ENCODE data around the gene MTCH1. TPM values are rescaled to one million over a fixed set of nuclear protein-coding genes. Genes with fewer than 3 reads are reported as not detected.

The MTCH1 gene
- total and polyA plus RNA-seq, 9 of the 15 experiments (the other 6 are each of a cell fraction or from before 2014, with no cell fraction given), result 7.9 to 161 (median 118) TPM

DNA sequence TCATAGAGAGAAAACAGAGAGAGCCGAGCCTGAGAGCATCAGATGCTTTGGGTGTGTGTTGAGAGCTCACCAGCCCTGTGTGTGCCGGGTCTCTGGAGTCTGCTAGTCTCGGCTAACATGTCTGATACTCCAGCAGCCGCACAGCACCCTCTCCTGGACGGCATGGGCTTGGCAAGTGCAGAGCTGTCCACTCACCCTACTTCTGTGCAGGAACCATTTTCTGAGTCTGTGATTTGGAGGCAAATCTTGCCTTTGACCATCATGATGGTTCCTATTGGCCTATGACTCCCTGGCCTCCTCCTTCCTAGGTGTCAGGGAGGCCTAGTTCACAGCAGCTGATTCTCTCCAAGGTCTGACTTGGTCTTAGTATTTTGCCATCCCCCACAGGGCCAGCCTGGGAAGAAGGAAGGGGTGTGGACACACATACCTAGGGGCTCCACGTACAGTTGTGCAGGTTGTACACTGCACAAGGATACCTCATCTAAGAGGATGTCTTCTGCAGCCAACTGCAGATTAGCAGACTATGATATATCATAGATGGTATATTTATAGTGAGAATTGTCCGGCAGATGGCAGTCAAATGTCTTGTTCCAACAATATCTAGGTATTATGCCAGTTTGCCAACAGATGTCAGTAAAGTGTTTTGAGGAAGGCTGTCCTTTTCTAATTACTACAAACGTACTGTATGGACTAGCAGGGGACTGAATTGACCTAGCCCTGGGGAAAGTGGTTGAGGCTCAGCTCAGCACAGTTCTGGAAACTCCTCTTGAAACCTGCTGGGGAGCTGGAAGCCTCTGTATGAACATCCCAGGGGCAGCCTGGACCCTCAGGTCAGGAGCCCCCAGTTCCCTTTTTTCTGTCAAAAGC, 32.4 kb upstream of the MTCH1 start (continued):
- TF ChIP-seq, protein P1, sequence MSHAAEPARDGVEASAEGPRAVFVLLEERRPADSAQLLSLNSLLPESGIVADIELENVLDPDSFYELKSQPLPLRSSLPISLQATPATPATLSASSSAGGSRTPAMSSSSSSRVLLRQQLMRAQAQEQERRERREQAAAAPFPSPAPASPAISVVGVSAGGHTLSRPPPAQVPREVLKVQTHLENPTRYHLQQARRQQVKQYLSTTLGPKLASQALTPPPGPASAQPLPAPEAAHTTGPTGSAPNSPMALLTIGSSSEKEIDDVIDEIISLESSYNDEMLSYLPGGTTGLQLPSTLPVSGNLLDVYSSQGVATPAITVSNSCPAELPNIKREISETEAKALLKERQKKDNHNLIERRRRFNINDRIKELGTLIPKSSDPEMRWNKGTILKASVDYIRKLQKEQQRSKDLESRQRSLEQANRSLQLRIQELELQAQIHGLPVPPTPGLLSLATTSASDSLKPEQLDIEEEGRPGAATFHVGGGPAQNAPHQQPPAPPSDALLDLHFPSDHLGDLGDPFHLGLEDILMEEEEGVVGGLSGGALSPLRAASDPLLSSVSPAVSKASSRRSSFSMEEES (CRISPR knock-in tag; IDR thresholded peaks at IDR 0.05), result no peak
- TF ChIP-seq KDM5B (IDR thresholded peaks at IDR 0.05; ENCODE audit: insufficient replicate concordance, low read depth, low read length) (no peak), JUN (IDR thresholded peaks at IDR 0.05; ENCODE audit: borderline replicate concordance, low read depth, low read length) (0 out of 2 replicates have a peak, but pooled peaks have one; percentile 42), JUN (CRISPR knock-in tag; IDR thresholded peaks at IDR 0.05; ENCODE audit: borderline replicate concordance) (no peak), POLR2G (IDR thresholded peaks at IDR 0.05; ENCODE audit: low read depth, low read length) (no peak), ZNF766 (CRISPR knock-in tag; conservative IDR thresholded peaks at IDR 0.05) (no peak), ZNF184 (CRISPR knock-in tag; IDR thresholded peaks at IDR 0.05) (no peak), SAFB2 (IDR thresholded peaks at IDR 0.05; ENCODE audit: borderline replicate concordance, low read depth, low read length, severe bottlenecking) (no peak), ZNF121 (CRISPR knock-in tag; conservative IDR thresholded peaks at IDR 0.05) (no peak), SIRT6 (IDR thresholded peaks at IDR 0.05; ENCODE audit: low read depth, low read length) (no peak), MAZ (CRISPR knock-in tag; conservative IDR thresholded peaks at IDR 0.05 in 1 of 2, IDR thresholded peaks at IDR 0.05 in 1 of 2) (peak in 1 of 2 experiments; percentile 54; a peak in 3 of 4 replicates), ZNF239 (CRISPR knock-in tag; IDR thresholded peaks at IDR 0.05) (no peak), HIVEP1 (CRISPR knock-in tag; IDR thresholded peaks at IDR 0.05) (no peak), HSF4 (CRISPR knock-in tag; IDR thresholded peaks at IDR 0.05; ENCODE audit: borderline replicate concordance) (no peak), PHF20 (IDR thresholded peaks at IDR 0.05; ENCODE audit: partially characterized antibody) (no peak)
- TF ChIP-seq, protein P2, sequence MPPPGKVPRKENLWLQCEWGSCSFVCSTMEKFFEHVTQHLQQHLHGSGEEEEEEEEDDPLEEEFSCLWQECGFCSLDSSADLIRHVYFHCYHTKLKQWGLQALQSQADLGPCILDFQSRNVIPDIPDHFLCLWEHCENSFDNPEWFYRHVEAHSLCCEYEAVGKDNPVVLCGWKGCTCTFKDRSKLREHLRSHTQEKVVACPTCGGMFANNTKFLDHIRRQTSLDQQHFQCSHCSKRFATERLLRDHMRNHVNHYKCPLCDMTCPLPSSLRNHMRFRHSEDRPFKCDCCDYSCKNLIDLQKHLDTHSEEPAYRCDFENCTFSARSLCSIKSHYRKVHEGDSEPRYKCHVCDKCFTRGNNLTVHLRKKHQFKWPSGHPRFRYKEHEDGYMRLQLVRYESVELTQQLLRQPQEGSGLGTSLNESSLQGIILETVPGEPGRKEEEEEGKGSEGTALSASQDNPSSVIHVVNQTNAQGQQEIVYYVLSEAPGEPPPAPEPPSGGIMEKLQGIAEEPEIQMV (tag; conservative IDR thresholded peaks at IDR 0.05; ENCODE audit: low read depth), result no peak
- TF ChIP-seq, protein P3, sequence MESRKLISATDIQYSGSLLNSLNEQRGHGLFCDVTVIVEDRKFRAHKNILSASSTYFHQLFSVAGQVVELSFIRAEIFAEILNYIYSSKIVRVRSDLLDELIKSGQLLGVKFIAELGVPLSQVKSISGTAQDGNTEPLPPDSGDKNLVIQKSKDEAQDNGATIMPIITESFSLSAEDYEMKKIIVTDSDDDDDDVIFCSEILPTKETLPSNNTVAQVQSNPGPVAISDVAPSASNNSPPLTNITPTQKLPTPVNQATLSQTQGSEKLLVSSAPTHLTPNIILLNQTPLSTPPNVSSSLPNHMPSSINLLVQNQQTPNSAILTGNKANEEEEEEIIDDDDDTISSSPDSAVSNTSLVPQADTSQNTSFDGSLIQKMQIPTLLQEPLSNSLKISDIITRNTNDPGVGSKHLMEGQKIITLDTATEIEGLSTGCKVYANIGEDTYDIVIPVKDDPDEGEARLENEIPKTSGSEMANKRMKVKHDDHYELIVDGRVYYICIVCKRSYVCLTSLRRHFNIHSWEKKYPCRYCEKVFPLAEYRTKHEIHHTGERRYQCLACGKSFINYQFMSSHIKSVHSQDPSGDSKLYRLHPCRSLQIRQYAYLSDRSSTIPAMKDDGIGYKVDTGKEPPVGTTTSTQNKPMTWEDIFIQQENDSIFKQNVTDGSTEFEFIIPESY (CRISPR knock-in tag; IDR thresholded peaks at IDR 0.05), result peak; percentile 79
- TF ChIP-seq, protein P4, sequence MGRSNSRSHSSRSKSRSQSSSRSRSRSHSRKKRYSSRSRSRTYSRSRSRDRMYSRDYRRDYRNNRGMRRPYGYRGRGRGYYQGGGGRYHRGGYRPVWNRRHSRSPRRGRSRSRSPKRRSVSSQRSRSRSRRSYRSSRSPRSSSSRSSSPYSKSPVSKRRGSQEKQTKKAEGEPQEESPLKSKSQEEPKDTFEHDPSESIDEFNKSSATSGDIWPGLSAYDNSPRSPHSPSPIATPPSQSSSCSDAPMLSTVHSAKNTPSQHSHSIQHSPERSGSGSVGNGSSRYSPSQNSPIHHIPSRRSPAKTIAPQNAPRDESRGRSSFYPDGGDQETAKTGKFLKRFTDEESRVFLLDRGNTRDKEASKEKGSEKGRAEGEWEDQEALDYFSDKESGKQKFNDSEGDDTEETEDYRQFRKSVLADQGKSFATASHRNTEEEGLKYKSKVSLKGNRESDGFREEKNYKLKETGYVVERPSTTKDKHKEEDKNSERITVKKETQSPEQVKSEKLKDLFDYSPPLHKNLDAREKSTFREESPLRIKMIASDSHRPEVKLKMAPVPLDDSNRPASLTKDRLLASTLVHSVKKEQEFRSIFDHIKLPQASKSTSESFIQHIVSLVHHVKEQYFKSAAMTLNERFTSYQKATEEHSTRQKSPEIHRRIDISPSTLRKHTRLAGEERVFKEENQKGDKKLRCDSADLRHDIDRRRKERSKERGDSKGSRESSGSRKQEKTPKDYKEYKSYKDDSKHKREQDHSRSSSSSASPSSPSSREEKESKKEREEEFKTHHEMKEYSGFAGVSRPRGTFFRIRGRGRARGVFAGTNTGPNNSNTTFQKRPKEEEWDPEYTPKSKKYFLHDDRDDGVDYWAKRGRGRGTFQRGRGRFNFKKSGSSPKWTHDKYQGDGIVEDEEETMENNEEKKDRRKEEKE (IDR thresholded peaks at IDR 0.05; ENCODE audit: borderline replicate concordance in 1 of 2, control insufficient read depth in 1 of 2, low read depth in 2 of 2, low read length in 1 of 2), result no peak
